ENCODE results near the gene EBF3.

DNA sequence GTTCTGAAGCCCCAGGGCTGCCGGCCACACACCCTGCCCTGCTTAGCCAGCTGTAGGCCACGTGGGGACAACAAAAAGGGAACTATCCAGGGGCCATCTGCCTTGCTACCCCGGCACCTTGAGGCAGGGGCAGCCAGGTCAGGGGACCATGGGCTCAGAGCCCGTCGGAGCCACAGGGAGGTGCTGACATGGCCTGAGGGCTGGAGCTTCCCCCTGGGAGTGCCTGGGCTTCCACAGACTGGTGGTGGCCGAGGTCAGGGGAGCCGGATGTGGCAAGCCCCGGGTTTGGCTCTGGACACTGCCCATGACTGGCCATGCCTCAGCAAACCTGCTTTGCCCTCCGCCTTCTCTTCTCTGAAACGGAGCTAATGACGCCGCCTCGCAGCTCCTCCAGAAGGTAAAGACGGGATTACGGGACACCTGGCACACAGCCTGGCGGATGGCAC lies 178.5 kb downstream of the EBF3 start:
- TF ChIP-seq CTCF (IDR thresholded peaks at IDR 0.05; ENCODE audit: borderline replicate concordance, extremely low read depth, low read length, poor library complexity, severe bottlenecking) (no peak), EZH2 (IDR thresholded peaks at IDR 0.05; ENCODE audit: borderline replicate concordance, low read depth, low read length, severe bottlenecking) (no peak)
